Trophoblast cell (in vitro differentiated cells and primary cell): ENCODE data around the gene TIMM50.

ENCODE experiments used
- DNase-seq, 2 donors: peaks; one replicate each; pipeline ENCODE4 v3.0.0-alpha.2; 2016
- H2AFZ ChIP-seq: 2 replicates; pipeline ENCODE4 v1.6.1; 2013; ENCODE audit warnings: low read length, moderate library complexity, mild to moderate bottlenecking; ENCODE audit not compliant: insufficient read depth, poor library complexity
- H2AK5ac ChIP-seq: 2 replicates; pipeline ENCODE4 v1.6.1; 2013; ENCODE audit warnings: mild to moderate bottlenecking, low read length
- H2BK120ac ChIP-seq: 2 replicates; pipeline ENCODE4 v1.6.1; 2013; ENCODE audit warnings: low read length, mild to moderate bottlenecking, moderate library complexity; ENCODE audit not compliant: insufficient read depth, poor library complexity
- H2BK12ac ChIP-seq: 2 replicates; pipeline ENCODE4 v1.6.1; 2013; ENCODE audit warnings: mild to moderate bottlenecking, low read length, moderate library complexity
- H2BK5ac ChIP-seq: 2 replicates; pipeline ENCODE4 v1.6.1; 2013; ENCODE audit warnings: low read length, low read depth, moderate library complexity, mild to moderate bottlenecking; ENCODE audit not compliant: poor library complexity
- H3K14ac ChIP-seq: 2 replicates; pipeline ENCODE4 v1.6.1; 2013; ENCODE audit warnings: mild to moderate bottlenecking, low read length
- H3K18ac ChIP-seq: 2 replicates; pipeline ENCODE4 v1.6.1; 2013; ENCODE audit warnings: mild to moderate bottlenecking, low read length
- H3K23ac ChIP-seq: 2 replicates; pipeline ENCODE4 v1.6.1; 2013; ENCODE audit warnings: low read length
- H3K27ac ChIP-seq: 2 replicates; pipeline ENCODE4 v1.5.1; 2013; ENCODE audit warnings: low read depth, mild to moderate bottlenecking, inconsistent platforms, low read length, moderate library complexity
- H3K27me3 ChIP-seq: 2 replicates; pipeline ENCODE4 v1.6.1; 2013; ENCODE audit warnings: inconsistent platforms, mild to moderate bottlenecking, low read length, moderate library complexity; ENCODE audit not compliant: insufficient read depth
- H3K36me3 ChIP-seq, 2 experiments: 1 replicate in 1 of 2; 2 replicates in 1 of 2; pipeline ENCODE4 v1.6.1; 2013; ENCODE audit warnings: low read length in 2 of 2, mild to moderate bottlenecking in 2 of 2, moderate library complexity in 1 of 2; ENCODE audit not compliant: insufficient read depth in 2 of 2, control insufficient read depth in 1 of 2
- H3K4ac ChIP-seq: 2 replicates; pipeline ENCODE4 v1.6.1; 2013; ENCODE audit warnings: low read depth, mild to moderate bottlenecking, low read length, moderate library complexity
- H3K4me1 ChIP-seq, 2 experiments: 1 replicate in 1 of 2; 2 replicates in 1 of 2; pipeline ENCODE4 v1.6.1; 2013; ENCODE audit warnings: low read length in 2 of 2, mild to moderate bottlenecking in 2 of 2, moderate library complexity in 1 of 2; ENCODE audit not compliant: insufficient read depth in 2 of 2, control insufficient read depth in 1 of 2
- H3K4me2 ChIP-seq: 2 replicates; pipeline ENCODE4 v1.6.1; 2013; ENCODE audit warnings: inconsistent platforms, mild to moderate bottlenecking, low read length, moderate library complexity
- H3K4me3 ChIP-seq: 2 replicates; pipeline ENCODE4 v1.5.1; 2013; ENCODE audit warnings: mild to moderate bottlenecking, low read depth, low read length, inconsistent platforms
- H3K79me1 ChIP-seq: one replicate; pipeline ENCODE4 v1.6.1; 2013; ENCODE audit warnings: low read length
- H3K79me2 ChIP-seq: 2 replicates; pipeline ENCODE4 v1.6.1; 2013; ENCODE audit warnings: low read length, mild to moderate bottlenecking; ENCODE audit not compliant: control insufficient read depth, insufficient read depth, poor library complexity
- H3K9ac ChIP-seq: 2 replicates; pipeline ENCODE4 v1.6.1; 2013; ENCODE audit warnings: mild to moderate bottlenecking, low read length
- H3K9me3 ChIP-seq: 2 replicates; pipeline ENCODE4 v1.6.1; 2013; ENCODE audit warnings: low read depth, mild to moderate bottlenecking, control low read depth, inconsistent platforms, low read length; ENCODE audit not compliant: insufficient read depth
- H4K12ac ChIP-seq: 2 replicates; pipeline ENCODE4 v1.6.1; 2013; ENCODE audit warnings: low read depth, mild to moderate bottlenecking, low read length, moderate library complexity
- H4K8ac ChIP-seq: 2 replicates; pipeline ENCODE4 v1.6.1; 2013; ENCODE audit warnings: low read depth, mild to moderate bottlenecking, low read length, moderate library complexity
- H4K91ac ChIP-seq: one replicate; pipeline ENCODE4 v1.6.1; 2013; ENCODE audit warnings: low read depth, mild to moderate bottlenecking, low read length, moderate library complexity
- WGBS: extraction: QIAGEN DNeasy Blood & Tissue Kit; methylation state at CpG from one replicate; pipeline ENCODE4 v1.1.7; 2013; ENCODE audit warnings: missing lambda C conversion rate; ENCODE audit not compliant: insufficient read length, insufficient coverage; ENCODE audit errors: extremely low coverage; 5-methylcytosine and 5-hydroxymethylcytosine counted together

TIMM50 gene

DNA sequence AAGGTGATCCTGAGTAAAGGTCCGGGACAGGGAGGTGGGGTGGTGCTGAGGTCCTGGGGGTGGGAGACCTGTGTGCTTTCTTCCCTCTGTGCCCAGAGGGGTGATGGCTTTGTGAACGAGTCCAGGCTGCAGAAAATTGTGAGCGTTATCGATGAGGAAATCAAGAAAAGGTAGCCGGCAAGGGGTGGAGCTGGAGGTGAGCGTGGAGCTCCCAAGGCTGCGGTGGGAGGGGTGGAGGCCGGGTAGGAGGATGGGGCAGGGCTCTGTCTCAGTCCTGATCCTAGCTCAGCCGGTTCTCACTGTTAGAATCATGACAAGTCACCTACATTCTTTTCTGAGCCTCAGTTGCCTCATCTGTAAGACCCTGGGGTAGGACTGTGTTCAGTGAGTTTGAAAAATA lies 38.3 kb downstream of the TIMM50 start:
- Histone ChIP-seq H3K4me1 (peaks cover 10 to 27% of the 10 kb centered on the region in 2 experiments), H2AFZ (no peak overlapping the region), H3K9me3 (peaks cover 2% of the 10 kb centered on the region), H3K9ac (no peak overlapping the region), H3K4me2 (peak overlapping the region; percentile 43), H3K79me1 (peaks cover 18% of the 10 kb centered on the region), H3K4me3 (no peak overlapping the region), H3K18ac (no peak overlapping the region), H3K27me3 (peaks cover 10% of the 10 kb centered on the region), H3K27ac (peak overlapping the region; percentile 36), H2BK12ac (peak overlapping the region; percentile 27), H3K36me3 (no peaks in the 10 kb centered on the region), H2BK5ac (no peak overlapping the region), H4K12ac (peak overlapping the region; percentile 66), H2BK120ac (no peak overlapping the region), H3K23ac (no peak overlapping the region), H3K14ac (peak overlapping the region; percentile 40), H3K4ac (no peak overlapping the region), H4K8ac (peak overlapping the region; percentile 58), H4K91ac (peak overlapping the region; percentile 59), H3K79me2 (peaks cover 11% of the 10 kb centered on the region), H2AK5ac (peak overlapping the region; percentile 39)
- DNase-seq = no peak
- WGBS = no CpG with 5 or more reads among the region's 9 CpGs

DNA sequence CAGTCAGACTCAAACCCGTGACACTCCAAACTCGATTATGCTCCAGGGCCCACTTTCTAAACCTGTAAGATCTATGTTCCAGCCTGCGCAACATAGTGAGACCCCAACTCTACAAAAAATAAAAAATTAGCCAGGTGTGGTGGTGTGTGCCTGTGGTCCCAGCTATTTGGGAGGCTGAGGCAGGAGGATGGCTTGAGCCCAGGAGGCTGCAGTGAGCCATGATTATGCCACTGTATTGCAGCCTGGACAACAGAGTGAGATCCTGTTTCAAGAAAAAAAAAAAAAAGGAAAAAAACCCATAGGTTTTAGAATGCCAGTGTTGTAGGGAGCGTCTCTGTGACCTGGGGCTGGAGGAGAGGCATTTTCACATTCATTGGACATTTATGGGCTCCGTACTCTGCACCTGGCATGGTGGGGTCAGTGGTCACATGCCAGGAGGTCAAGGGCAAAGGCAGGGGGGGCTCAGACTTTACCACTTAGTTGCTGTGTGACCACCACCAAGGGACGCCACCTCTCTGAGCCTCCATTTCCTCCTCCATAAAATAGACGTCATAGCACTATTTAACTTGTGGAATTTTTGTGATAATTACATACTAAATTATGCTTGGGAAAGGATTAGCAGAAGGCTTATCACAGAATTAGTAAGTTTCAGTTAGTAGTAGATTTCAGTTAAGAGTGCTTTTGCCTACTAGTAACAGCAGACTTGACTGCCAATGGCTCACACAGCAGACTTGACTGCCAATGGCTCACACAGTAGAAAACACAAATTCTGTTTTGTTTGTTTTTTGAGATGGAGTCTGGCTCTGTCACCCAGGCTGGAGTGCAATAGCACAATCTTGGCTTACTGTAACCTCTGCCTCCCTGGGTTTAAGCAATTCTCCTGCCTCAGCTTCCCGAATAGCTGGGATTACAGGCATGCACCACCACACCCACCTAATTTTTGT lies 40.2 kb downstream of the TIMM50 start:
- Histone ChIP-seq H3K36me3 (no peaks in the 10 kb centered on the region), H3K4me3 (no peak overlapping the region), H3K4ac (peak overlapping the region; percentile 17), H3K79me1 (peaks cover 10% of the 10 kb centered on the region), H4K91ac (peak overlapping the region; percentile 52), H4K8ac (no peak overlapping the region), H3K9ac (no peak overlapping the region), H2BK12ac (no peak overlapping the region), H3K9me3 (peaks cover 5% of the 10 kb centered on the region), H3K23ac (no peak overlapping the region), H4K12ac (no peak overlapping the region), H2BK5ac (peak overlapping the region; percentile 33), H2AFZ (no peak overlapping the region), H3K4me2 (no peak overlapping the region), H2AK5ac (no peak overlapping the region), H3K27ac (no peak overlapping the region), H2BK120ac (peak overlapping the region; percentile 17), H3K27me3 (peaks cover under 1% of the 10 kb centered on the region), H3K79me2 (peaks cover 4% of the 10 kb centered on the region), H3K18ac (no peak overlapping the region), H3K4me1 (peaks cover 8 to 23% of the 10 kb centered on the region in 2 experiments), H3K14ac (peak overlapping the region; percentile 20)
- WGBS = no CpG with 5 or more reads among the region's 8 CpGs
- DNase-seq = no peak

DNA sequence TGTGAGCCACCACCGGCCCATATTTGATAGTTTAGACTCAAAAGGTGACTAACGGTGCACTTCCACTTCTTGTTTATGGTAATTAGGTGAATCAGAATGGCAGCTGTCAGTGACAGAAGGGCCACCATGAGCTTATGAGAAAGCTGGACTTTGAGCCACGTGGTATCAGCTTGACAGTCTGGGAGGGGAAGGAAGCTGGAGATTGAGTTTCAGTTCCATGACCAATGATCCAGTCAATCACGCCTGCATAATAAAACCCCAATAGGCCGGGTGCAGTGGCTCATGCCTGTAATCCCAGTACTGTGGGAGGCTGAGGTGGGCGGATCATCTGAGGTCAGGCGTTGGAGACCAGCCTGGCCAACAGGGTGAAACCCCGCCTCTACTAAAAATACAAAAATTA lies 43.9 kb downstream of the TIMM50 start:
- Histone ChIP-seq H3K79me1 (peaks cover 2% of the 10 kb centered on the region), H2BK5ac (no peak overlapping the region), H3K23ac (no peak overlapping the region), H3K4ac (no peak overlapping the region), H2BK12ac (no peak overlapping the region), H3K4me3 (no peak overlapping the region), H2BK120ac (no peak overlapping the region), H3K4me1 (peaks cover 5 to 6% of the 10 kb centered on the region in 2 experiments), H3K9ac (no peak overlapping the region), H3K9me3 (peaks cover 3% of the 10 kb centered on the region), H4K8ac (no peak overlapping the region), H3K27me3 (no peaks in the 10 kb centered on the region), H3K14ac (no peak overlapping the region), H3K27ac (no peak overlapping the region), H2AFZ (no peak overlapping the region), H3K36me3 (no peaks in the 10 kb centered on the region), H2AK5ac (no peak overlapping the region), H4K91ac (no peak overlapping the region), H4K12ac (no peak overlapping the region), H3K79me2 (no peaks in the 10 kb centered on the region), H3K4me2 (no peak overlapping the region), H3K18ac (no peak overlapping the region)
- WGBS = no CpG with 5 or more reads among the region's 8 CpGs
- DNase-seq = peak in 1 of 2 donors; percentile 11

DNA sequence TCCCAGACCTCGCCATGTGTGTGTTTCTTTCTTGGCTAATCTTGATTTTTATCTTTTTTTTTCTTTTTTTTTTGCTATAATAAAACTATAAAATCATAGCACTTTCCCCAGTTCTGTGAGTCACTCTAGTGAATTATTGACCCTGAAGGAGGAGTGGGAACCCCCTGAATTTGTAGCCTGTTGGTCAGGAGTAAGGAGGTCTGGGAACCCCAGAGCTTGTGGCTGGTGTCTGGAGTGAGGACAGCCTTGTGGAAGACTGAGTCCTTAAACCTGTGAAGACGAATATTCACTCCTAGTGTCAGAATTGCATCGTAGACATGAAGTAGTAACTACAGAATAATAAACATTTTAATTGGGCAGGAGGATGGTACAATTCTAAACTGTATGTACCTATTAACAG lies 44.6 kb downstream of the TIMM50 start:
- H3K4me1 ChIP-seq = peaks cover 4 to 5% of the 10 kb centered on the region in 2 experiments
- no peak overlapping the region for H3K23ac ChIP-seq
- no peak overlapping the region for H3K14ac ChIP-seq
- H4K12ac ChIP-seq = no peak overlapping the region
- no peak overlapping the region for H3K18ac ChIP-seq
- H2BK120ac ChIP-seq = no peak overlapping the region
- H3K4me2 ChIP-seq = no peak overlapping the region
- DNase-seq = no peak
- H2AK5ac ChIP-seq = no peak overlapping the region
- H3K79me1 ChIP-seq = peaks cover 2% of the 10 kb centered on the region
- H4K8ac ChIP-seq = no peak overlapping the region
- no peak overlapping the region for H4K91ac ChIP-seq
- no CpG with 5 or more reads among the region's 3 CpGs for WGBS
- H3K9me3 ChIP-seq = peaks cover 3% of the 10 kb centered on the region
- H2BK12ac ChIP-seq = no peak overlapping the region
- no peak overlapping the region for H3K9ac ChIP-seq
- no peak overlapping the region for H3K27ac ChIP-seq
- H3K27me3 ChIP-seq = no peaks in the 10 kb centered on the region
- H2BK5ac ChIP-seq = no peak overlapping the region
- no peak overlapping the region for H2AFZ ChIP-seq
- no peaks in the 10 kb centered on the region for H3K79me2 ChIP-seq
- no peak overlapping the region for H3K4me3 ChIP-seq
- H3K4ac ChIP-seq = no peak overlapping the region
- H3K36me3 ChIP-seq = no peaks in the 10 kb centered on the region
